ACC112 (cell line): ENCODE results near the gene MYO9B.
A peak's percentile ranks its signal among the peaks of the same experiment; 100 is the strongest.

ENCODE experiments used
- H2AFZ ChIP-seq: fragments of 200-600 bp; sonication (generic); one replicate; pipeline ENCODE4 v1.6.0; 2017; ENCODE audit warnings: antibody characterized with exemption, low read length; ENCODE audit not compliant: unreplicated experiment
- H3K27ac ChIP-seq: fragments of 200-600 bp; sonication (generic); 2 replicates; pipeline ENCODE4 v1.5.1; 2014; ENCODE audit warnings: low read depth, mild to moderate bottlenecking, antibody characterized with exemption, low read length, moderate library complexity
- H3K27me3 ChIP-seq: fragments of 200-600 bp; sonication (generic); 2 replicates; pipeline ENCODE4 v1.6.1; 2014; ENCODE audit warnings: mild to moderate bottlenecking, antibody characterized with exemption, low read length, moderate library complexity, mixed read lengths; ENCODE audit not compliant: insufficient read depth
- H3K36me3 ChIP-seq: fragments of 200-600 bp; sonication (generic); 2 replicates; pipeline ENCODE4 v1.6.1; 2016; ENCODE audit warnings: mild to moderate bottlenecking, antibody characterized with exemption, low read length, moderate library complexity, mixed read lengths; ENCODE audit not compliant: insufficient read depth
- H3K4me1 ChIP-seq: fragments of 200-600 bp; sonication (generic); one replicate; pipeline ENCODE4 v1.6.1; 2016; ENCODE audit warnings: low read length, mixed read lengths; ENCODE audit not compliant: insufficient read depth, unreplicated experiment, control insufficient read depth
- H3K4me3 ChIP-seq: fragments of 200-600 bp; sonication (generic); 2 replicates; pipeline ENCODE4 v1.5.1; 2014; ENCODE audit warnings: mild to moderate bottlenecking, low read depth, low read length
- H3K79me2 ChIP-seq: fragments of 200-600 bp; sonication (generic); one replicate; pipeline ENCODE4 v1.6.0; 2016; ENCODE audit warnings: low read length; ENCODE audit not compliant: control insufficient read depth, unreplicated experiment, insufficient read depth

MYO9B gene

GRCh38 chr19:17215127-17215971 is 139.8 kb downstream of the MYO9B start, which contains the start of gene USE1:
TSS of gene USE1 (plus strand) at chr19:17215357. CDS start at chr19:17215406, 49 bp downstream.
- peaks cover 5% of the 10 kb centered on the region; the same call in 1 of the 2 replicates for H3K36me3 ChIP-seq
- H2AFZ ChIP-seq, result peak within 1 kb of the TSS; percentile 75
- peak within 1 kb of the TSS; percentile 79 for H3K4me3 ChIP-seq
- H3K4me1 ChIP-seq, result peaks cover 9% of the 10 kb centered on the region
- H3K79me2 ChIP-seq, result no peaks in the 10 kb centered on the region
- H3K27ac ChIP-seq, result peak within 1 kb of the TSS; percentile 81
- no peaks in the 10 kb centered on the region for H3K27me3 ChIP-seq

- peaks cover 11% of the 10 kb centered on the region for H3K4me1 ChIP-seq
- no peaks in the 10 kb centered on the region for H3K27me3 ChIP-seq
- peaks cover 5% of the 10 kb centered on the region; the same call in 1 of the 2 replicates for H3K36me3 ChIP-seq
- H3K27ac ChIP-seq, result no peak overlapping the region
- no peaks in the 10 kb centered on the region for H3K79me2 ChIP-seq
- peak overlapping the region; percentile 79 for H3K4me3 ChIP-seq
- no peak overlapping the region for H2AFZ ChIP-seq
These were observed 140.6 kb downstream of the MYO9B start for GRCh38 chr19:17216058-17216670.

- no peaks in the 10 kb centered on the region for H3K27me3 ChIP-seq
- H2AFZ ChIP-seq, result no peak overlapping the region
- H3K4me1 ChIP-seq, result peaks cover 11% of the 10 kb centered on the region
- H3K36me3 ChIP-seq, result peaks cover 5% of the 10 kb centered on the region; the same call in 1 of the 2 replicates
- no peaks in the 10 kb centered on the region for H3K79me2 ChIP-seq
- H3K4me3 ChIP-seq, result no peak overlapping the region
- no peak overlapping the region for H3K27ac ChIP-seq
These were observed 143.7 kb downstream of the MYO9B start for GRCh38 chr19:17219286-17219685.

GRCh38 chr19:17220207-17220758 is 144.7 kb downstream of the MYO9B start:
- Histone ChIP-seq H3K36me3 (peaks cover 5% of the 10 kb centered on the region; the same call in 1 of the 2 replicates), H3K27ac (no peak overlapping the region), H2AFZ (no peak overlapping the region), H3K4me1 (peaks cover 6% of the 10 kb centered on the region), H3K4me3 (no peak overlapping the region), H3K79me2 (no peaks in the 10 kb centered on the region), H3K27me3 (no peaks in the 10 kb centered on the region)

- Histone ChIP-seq H3K27ac (no peak overlapping the region), H3K36me3 (no peaks in the 10 kb centered on the region), H3K79me2 (no peaks in the 10 kb centered on the region), H3K4me3 (no peak overlapping the region), H3K27me3 (no peaks in the 10 kb centered on the region), H3K4me1 (peaks cover 6% of the 10 kb centered on the region), H2AFZ (no peak overlapping the region)
These were observed 149.5 kb downstream of the MYO9B start for GRCh38 chr19:17225053-17225452.

- H3K4me1 ChIP-seq, result no peaks in the 10 kb centered on the region
- H3K4me3 ChIP-seq, result peak within 1 kb of the TSS; percentile 80
- peak within 1 kb of the TSS; percentile 81 for H2AFZ ChIP-seq
- no peaks in the 10 kb centered on the region for H3K36me3 ChIP-seq
- 0 out of 2 replicates have a peak within 1 kb of the TSS, but pooled peaks have one; percentile 31 for H3K27ac ChIP-seq
- no peaks in the 10 kb centered on the region for H3K79me2 ChIP-seq
- no peaks in the 10 kb centered on the region for H3K27me3 ChIP-seq
These were observed 150.7 kb downstream of the MYO9B start, which contains the start of gene OCEL1 for GRCh38 chr19:17226002-17226933. TSS of gene OCEL1 (plus strand) at chr19:17226226. CDS start at chr19:17226248, 22 bp downstream.

- H3K36me3 ChIP-seq, result no peaks in the 10 kb centered on the region
- H2AFZ ChIP-seq, result no peak overlapping the region
- H3K4me3 ChIP-seq, result no peak overlapping the region
- H3K79me2 ChIP-seq, result peaks cover 5% of the 10 kb centered on the region
- H3K27ac ChIP-seq, result no peak overlapping the region
- no peaks in the 10 kb centered on the region for H3K27me3 ChIP-seq
- no peaks in the 10 kb centered on the region for H3K4me1 ChIP-seq
These were observed 152.3 kb downstream of the MYO9B start for GRCh38 chr19:17227798-17228367.

- Histone ChIP-seq H3K4me1 (peaks cover 5% of the 10 kb centered on the region), H3K4me3 (no peak overlapping the region), H3K36me3 (no peaks in the 10 kb centered on the region), H3K79me2 (peaks cover 17% of the 10 kb centered on the region), H3K27me3 (no peaks in the 10 kb centered on the region), H2AFZ (no peak overlapping the region), H3K27ac (no peak overlapping the region)
These were observed 154.3 kb downstream of the MYO9B start for GRCh38 chr19:17229890-17230289.

GRCh38 chr19:17232258-17232657 is 156.7 kb downstream of the MYO9B start:
- H3K79me2 ChIP-seq, result peaks cover 19% of the 10 kb centered on the region
- H3K36me3 ChIP-seq, result no peaks in the 10 kb centered on the region
- H2AFZ ChIP-seq, result no peak overlapping the region
- H3K4me1 ChIP-seq, result peaks cover 10% of the 10 kb centered on the region
- H3K27ac ChIP-seq, result no peak overlapping the region
- H3K27me3 ChIP-seq, result no peaks in the 10 kb centered on the region
- H3K4me3 ChIP-seq, result no peak overlapping the region
